H1 (cell line): Measurements from ENCODE around the gene CAPN11. TPM values are rescaled to one million over a fixed set of nuclear protein-coding genes. Genes with fewer than 3 reads are reported as not detected.
"Not testable (repeated sequence)": the region's sequence is repeated elsewhere in the genome, so short reads cannot be mapped to it uniquely, and the experiment has no call there.

Experiments
- CTCF ChIA-PET: fragments of 300-600 bp; sonication (Branson Sonifier 250); formaldehyde crosslinking; loops from one replicate; lab custom pipeline; 2021; ENCODE audit not compliant: partially characterized antibody; lab: Charles Lee
- POLR2A ChIA-PET: fragments of 300-600 bp; sonication (Branson Sonifier 250); formaldehyde crosslinking; loops from one replicate; lab custom pipeline; 2021; ENCODE audit warnings: inconsistent platforms; ENCODE audit not compliant: partially characterized antibody; lab: Charles Lee
- DNase-seq, 2 experiments: peaks; one replicate each; pipeline versions ENCODE4 v3.0.0 to v3.0.0-alpha.2; 2010 to 2022; ENCODE audit warnings: low spot score in 2 of 2, low read depth in 1 of 2, mixed read lengths in 1 of 2
- FAIRE-seq: peaks from 2 replicates; lab custom pipeline; 2011; peaks lifted over from hg19 to GRCh38; lab: Jason Lieb, UNC
- H2AFZ ChIP-seq: 2 replicates; pipeline ENCODE4 v1.8.1; 2012; ENCODE audit warnings: low read length, inconsistent platforms
- H2AK5ac ChIP-seq: 2 replicates; pipeline ENCODE4 v1.6.1; 2013; ENCODE audit warnings: low read depth, low read length
- H2BK120ac ChIP-seq: replicated peaks from 2 replicates; pipeline ENCODE3; 2013; ENCODE audit warnings: low read depth, low read length, inconsistent platforms
- H2BK12ac ChIP-seq: 2 replicates; pipeline ENCODE4 v1.6.1; 2013; ENCODE audit warnings: low read depth, low read length
- H2BK15ac ChIP-seq: 2 replicates; pipeline ENCODE4 v1.6.1; 2013; ENCODE audit warnings: low read length
- H2BK20ac ChIP-seq: 2 replicates; pipeline ENCODE4 v1.6.1; 2013; ENCODE audit warnings: low read length
- H2BK5ac ChIP-seq: 2 replicates; pipeline ENCODE4 v1.6.1; 2013; ENCODE audit warnings: low read depth, low read length
- H3K14ac ChIP-seq: 2 replicates; pipeline ENCODE4 v1.6.1; 2013; ENCODE audit warnings: inconsistent platforms; ENCODE audit not compliant: insufficient read length
- H3K18ac ChIP-seq: 2 replicates; pipeline ENCODE4 v1.6.1; 2013; ENCODE audit warnings: low read length; ENCODE audit errors: extremely low read depth
- H3K23ac ChIP-seq: 2 replicates; pipeline ENCODE4 v1.6.1; 2013; ENCODE audit warnings: inconsistent platforms; ENCODE audit not compliant: insufficient read length
- H3K23me2 ChIP-seq: 2 replicates; pipeline ENCODE4 v1.6.1; 2013; ENCODE audit warnings: low read depth, low read length
- H3K27ac ChIP-seq: 2 replicates; pipeline ENCODE4 v1.6.1; 2011; ENCODE audit warnings: low read depth, low read length, inconsistent platforms
- H3K27me3 ChIP-seq, 4 experiments: replicated peaks in 1 of 4; 1 replicate in 1 of 4; 2 replicates in 3 of 4; pipeline versions ENCODE4 v1.6.1 to v1.8.1; 2011 to 2013; ENCODE audit warnings: low read length in 3 of 4, mild to moderate bottlenecking in 3 of 4, inconsistent platforms in 2 of 4, mixed read lengths in 2 of 4, moderate library complexity in 1 of 4; ENCODE audit not compliant: control insufficient read depth in 3 of 4, insufficient read depth in 3 of 4; ENCODE audit errors: extremely low read depth in 1 of 4
- H3K36me3 ChIP-seq, 4 experiments: 2 replicates each; pipeline versions ENCODE4 v1.6.1 to v1.8.1; 2011 to 2013; ENCODE audit warnings: mild to moderate bottlenecking in 4 of 4, low read length in 3 of 4, moderate library complexity in 2 of 4, control low read depth in 1 of 4, inconsistent platforms in 1 of 4; ENCODE audit not compliant: insufficient read depth in 4 of 4, control insufficient read depth in 2 of 4
- H3K4ac ChIP-seq: replicated peaks from 2 replicates; pipeline ENCODE3; 2013; ENCODE audit warnings: low read length, low read depth, mixed read lengths, inconsistent platforms; ENCODE audit not compliant: insufficient read length
- H3K4me1 ChIP-seq, 4 experiments: replicated peaks in 1 of 4; 1 replicate in 1 of 4; 2 replicates in 3 of 4; pipeline versions ENCODE4 v1.6.1 to v1.8.1; 2011 to 2013; ENCODE audit warnings: low read length in 3 of 4, inconsistent platforms in 2 of 4, mixed read lengths in 1 of 4; ENCODE audit not compliant: insufficient read depth in 4 of 4, control insufficient read depth in 3 of 4
- H3K4me2 ChIP-seq, 2 experiments: 2 replicates each; pipeline versions ENCODE4 v1.6.1 to v1.8.1; 2011 to 2013; ENCODE audit warnings: low read depth in 2 of 2, low read length in 2 of 2, control low read depth in 1 of 2, inconsistent platforms in 1 of 2, mild to moderate bottlenecking in 1 of 2; ENCODE audit not compliant: insufficient read depth in 1 of 2
- H3K4me3 ChIP-seq, 4 experiments: fragments of 200-600, 300-600 bp in 1 of 4; sonication (generic), shearing (Covaris generic), sonication (Bioruptor Twin) in 1 of 4; 2 replicates each; pipeline versions ENCODE4 v1.5.1 to v1.8.1; 2011 to 2016; ENCODE audit warnings: low read length in 4 of 4, low read depth in 3 of 4, control low read depth in 2 of 4, inconsistent platforms in 2 of 4, mild to moderate bottlenecking in 2 of 4, mixed read lengths in 1 of 4, moderate library complexity in 1 of 4; ENCODE audit not compliant: insufficient read depth in 2 of 4; ENCODE audit errors: extremely low read depth in 1 of 4
- H3K56ac ChIP-seq: replicated peaks from 2 replicates; pipeline ENCODE3; 2013; ENCODE audit warnings: low read depth, mild to moderate bottlenecking, mixed read lengths, low read length, inconsistent platforms; ENCODE audit not compliant: insufficient read length
- H3K79me1 ChIP-seq: 2 replicates; pipeline ENCODE4 v1.6.1; 2013; ENCODE audit warnings: low read depth, low read length, control low read depth
- H3K79me2 ChIP-seq, 2 experiments: 2 replicates each; pipeline versions ENCODE4 v1.6.1 to v1.8.1; 2012 to 2013; ENCODE audit warnings: low read length in 2 of 2, mild to moderate bottlenecking in 2 of 2, inconsistent platforms in 1 of 2; ENCODE audit not compliant: insufficient read depth in 2 of 2, control insufficient read depth in 1 of 2
- H3K9ac ChIP-seq, 4 experiments: replicated peaks in 1 of 4; 1 replicate in 1 of 4; 2 replicates in 3 of 4; pipeline versions ENCODE4 v1.6.1 to v1.8.1; 2011 to 2013; ENCODE audit warnings: low read depth in 3 of 4, low read length in 3 of 4, control low read depth in 2 of 4, mild to moderate bottlenecking in 2 of 4, moderate library complexity in 2 of 4, inconsistent platforms in 1 of 4; ENCODE audit errors: extremely low read depth in 1 of 4
- H3K9me3 ChIP-seq, 2 experiments: 2 replicates each; pipeline versions ENCODE4 v1.6.1 to v1.8.1; 2012 to 2013; ENCODE audit warnings: mild to moderate bottlenecking in 2 of 2, moderate library complexity in 2 of 2, control low read depth in 1 of 2, inconsistent platforms in 1 of 2, low read depth in 1 of 2, low read length in 1 of 2, mixed read lengths in 1 of 2; ENCODE audit not compliant: insufficient read depth in 2 of 2
- H4K20me1 ChIP-seq, 2 experiments: replicated peaks in 1 of 2; 2 replicates each; pipeline versions ENCODE3 to v1.8.1; 2011 to 2013; ENCODE audit warnings: inconsistent platforms in 2 of 2, low read length in 2 of 2, mild to moderate bottlenecking in 1 of 2; ENCODE audit not compliant: insufficient read depth in 2 of 2, control insufficient read depth in 1 of 2
- H4K5ac ChIP-seq: 2 replicates; pipeline ENCODE4 v1.6.1; 2013; ENCODE audit warnings: low read length, low read depth, mixed read lengths, inconsistent platforms; ENCODE audit not compliant: insufficient read length
- H4K8ac ChIP-seq: 2 replicates; pipeline ENCODE4 v1.8.0; 2013; ENCODE audit warnings: mild to moderate bottlenecking, moderate library complexity, low read length, inconsistent platforms; ENCODE audit not compliant: insufficient read depth; ENCODE audit errors: extremely low read depth
- H4K91ac ChIP-seq: replicated peaks from 2 replicates; pipeline ENCODE3; 2013; ENCODE audit warnings: low read length, mixed read lengths, inconsistent platforms; ENCODE audit not compliant: insufficient read length
- polyA plus RNA-seq, 7 experiments: library from polyadenylated mRNA; depleted of rRNA in 3 of 7; stranded (reverse) in 5 of 7; unstranded in 2 of 7; fragments of >200 nt in 5 of 7; fragments of 200-250 nt in 2 of 7; gene quantifications; 1 replicate in 5 of 7; 2 replicates in 1 of 7; 4 replicates in 1 of 7; pipeline versions ENCODE4 v1.2.1 to v1.2.3, GENCODE V29; 2011 to 2013; ENCODE audit warnings: missing spikeins in 2 of 7, mixed read lengths in 2 of 7
- total RNA-seq: library from RNA; stranded (reverse); fragmentation: NEBNext Ultra II Directional; extraction: Animal tissue kit (Norgen Biotek cat#: 25700); gene quantifications from 2 replicates; pipeline ENCODE4 v1.2.1, GENCODE V29; 2021

CAPN11 gene
- total and polyA plus RNA-seq, 2 of the 8 experiments (the other 6 are each of a cell fraction or from before 2014, with no cell fraction given): 0.95 to 0.97 TPM

GRCh38 chr6:44181784-44182183, 23.2 kb downstream of the CAPN11 start:
- not testable (repeated sequence) for FAIRE-seq, H3K14ac ChIP-seq, H4K91ac ChIP-seq, H3K23me2 ChIP-seq, H3K4ac ChIP-seq, H4K8ac ChIP-seq, H2BK5ac ChIP-seq, H4K5ac ChIP-seq, H3K79me1 ChIP-seq, H3K27me3 ChIP-seq, H3K4me2 ChIP-seq, H3K56ac ChIP-seq, H3K9ac ChIP-seq, H3K27ac ChIP-seq, H3K9me3 ChIP-seq, H2BK120ac ChIP-seq, H2AK5ac ChIP-seq, H2BK20ac ChIP-seq, H2AFZ ChIP-seq, H2BK15ac ChIP-seq, H3K18ac ChIP-seq, H4K20me1 ChIP-seq, DNase-seq, H3K4me1 ChIP-seq, H3K36me3 ChIP-seq, H3K4me3 ChIP-seq, H3K79me2 ChIP-seq, H3K23ac ChIP-seq
- ChIA-PET CTCF (interaction anchor here (1.6 to 10.8 kb wide), 4 partner anchors 9 to 53 kb away, joined by 7 to 287 read pairs (median 22); partner anchors contain the start of gene SLC29A1), POLR2A (interaction anchor here (1.3 to 2.2 kb wide), 3 partner anchors 12 to 74 kb away, joined by 3 to 9 read pairs (median 7); no protein-coding TSS in a partner anchor)
- H2BK12ac ChIP-seq: 0 out of 2 replicates have a peak overlapping the region, but pooled peaks have one; percentile 39
